Type B pancreatic cell (in vitro differentiated cells): ENCODE results near the gene KLC1. TPM values are rescaled to one million over a fixed set of nuclear protein-coding genes. Genes with fewer than 3 reads are reported as not detected.

Source experiments
- DNase-seq: peaks from one replicate; pipeline ENCODE4 v3.0.0; 2021; ENCODE audit warnings: mixed read lengths; ENCODE audit not compliant: unreplicated experiment; ENCODE audit errors: extremely low spot score
- H3K27ac Mint-ChIP-seq: 2 replicates; pipeline ENCODE4 v1.8.0; 2021; ENCODE audit warnings: mild to moderate bottlenecking, mixed read lengths
- H3K27me3 Mint-ChIP-seq: 2 replicates; pipeline ENCODE4 v1.8.0; 2021; ENCODE audit warnings: mixed read lengths
- H3K36me3 Mint-ChIP-seq: 2 replicates; pipeline ENCODE4 v1.8.0; 2021; ENCODE audit warnings: mixed read lengths
- H3K4me1 Mint-ChIP-seq: one replicate; pipeline ENCODE4 v1.8.0; 2021; ENCODE audit warnings: mixed read lengths; ENCODE audit not compliant: unreplicated experiment
- H3K4me3 Mint-ChIP-seq: 2 replicates; pipeline ENCODE4 v1.8.0; 2021; ENCODE audit warnings: mild to moderate bottlenecking, mixed read lengths
- H3K9me3 Mint-ChIP-seq: 2 replicates; pipeline ENCODE4 v1.8.0; 2021; ENCODE audit warnings: mixed read lengths
- total RNA-seq: library from RNA; stranded (reverse); gene quantifications from 2 replicates; pipeline ENCODE4 v1.2.1, GENCODE V29; 2021; ENCODE audit warnings: low replicate concordance
- TF ChIP-seq, protein P1 (sequence below): fragments of 200-600 bp; sonication (generic); conservative IDR thresholded peaks from 2 replicates; pipeline ENCODE4 v1.5.0; 2021; ENCODE audit warnings: antibody characterized with exemption, mild to moderate bottlenecking

The KLC1 gene
- total RNA-seq, 1 donor from 2014 or later = 145 TPM

DNA sequence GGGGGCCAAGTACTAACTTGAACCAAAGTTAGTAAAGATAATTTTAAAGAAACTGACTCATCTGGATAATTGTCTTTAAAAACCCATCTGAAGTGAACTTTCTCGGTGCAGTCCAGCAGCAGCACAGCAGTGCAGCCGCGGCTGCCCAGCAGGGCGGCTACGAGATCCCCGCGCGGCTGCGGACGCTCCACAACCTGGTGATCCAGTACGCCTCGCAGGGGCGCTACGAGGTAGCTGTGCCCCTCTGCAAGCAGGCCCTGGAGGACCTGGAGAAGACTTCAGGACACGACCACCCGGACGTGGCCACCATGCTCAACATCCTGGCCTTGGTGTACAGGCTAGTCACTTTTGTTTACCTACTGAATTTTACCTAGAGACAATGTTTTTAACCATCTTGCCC, 33.6 kb downstream of the KLC1 start:
- TF ChIP-seq, protein P1, sequence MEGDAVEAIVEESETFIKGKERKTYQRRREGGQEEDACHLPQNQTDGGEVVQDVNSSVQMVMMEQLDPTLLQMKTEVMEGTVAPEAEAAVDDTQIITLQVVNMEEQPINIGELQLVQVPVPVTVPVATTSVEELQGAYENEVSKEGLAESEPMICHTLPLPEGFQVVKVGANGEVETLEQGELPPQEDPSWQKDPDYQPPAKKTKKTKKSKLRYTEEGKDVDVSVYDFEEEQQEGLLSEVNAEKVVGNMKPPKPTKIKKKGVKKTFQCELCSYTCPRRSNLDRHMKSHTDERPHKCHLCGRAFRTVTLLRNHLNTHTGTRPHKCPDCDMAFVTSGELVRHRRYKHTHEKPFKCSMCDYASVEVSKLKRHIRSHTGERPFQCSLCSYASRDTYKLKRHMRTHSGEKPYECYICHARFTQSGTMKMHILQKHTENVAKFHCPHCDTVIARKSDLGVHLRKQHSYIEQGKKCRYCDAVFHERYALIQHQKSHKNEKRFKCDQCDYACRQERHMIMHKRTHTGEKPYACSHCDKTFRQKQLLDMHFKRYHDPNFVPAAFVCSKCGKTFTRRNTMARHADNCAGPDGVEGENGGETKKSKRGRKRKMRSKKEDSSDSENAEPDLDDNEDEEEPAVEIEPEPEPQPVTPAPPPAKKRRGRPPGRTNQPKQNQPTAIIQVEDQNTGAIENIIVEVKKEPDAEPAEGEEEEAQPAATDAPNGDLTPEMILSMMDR = no peak
- Mint-ChIP-seq H3K4me1 (no peaks in the 10 kb centered on the region), H3K36me3 (peaks cover 20% of the 10 kb centered on the region), H3K9me3 (no peaks in the 10 kb centered on the region), H3K4me3 (no peak overlapping the region), H3K27me3 (no peaks in the 10 kb centered on the region), H3K27ac (no peak overlapping the region)
- DNase-seq = no peak

GRCh38 chr14:103663506-103663905, 34.5 kb downstream of the KLC1 start:
- H3K36me3 Mint-ChIP-seq = peaks cover 23% of the 10 kb centered on the region
- TF ChIP-seq, protein P1 = no peak
- no peak overlapping the region for H3K27ac Mint-ChIP-seq
- H3K27me3 Mint-ChIP-seq = no peaks in the 10 kb centered on the region
- H3K9me3 Mint-ChIP-seq = no peaks in the 10 kb centered on the region
- no peaks in the 10 kb centered on the region for H3K4me1 Mint-ChIP-seq
- DNase-seq = no peak
- no peak overlapping the region for H3K4me3 Mint-ChIP-seq

DNA sequence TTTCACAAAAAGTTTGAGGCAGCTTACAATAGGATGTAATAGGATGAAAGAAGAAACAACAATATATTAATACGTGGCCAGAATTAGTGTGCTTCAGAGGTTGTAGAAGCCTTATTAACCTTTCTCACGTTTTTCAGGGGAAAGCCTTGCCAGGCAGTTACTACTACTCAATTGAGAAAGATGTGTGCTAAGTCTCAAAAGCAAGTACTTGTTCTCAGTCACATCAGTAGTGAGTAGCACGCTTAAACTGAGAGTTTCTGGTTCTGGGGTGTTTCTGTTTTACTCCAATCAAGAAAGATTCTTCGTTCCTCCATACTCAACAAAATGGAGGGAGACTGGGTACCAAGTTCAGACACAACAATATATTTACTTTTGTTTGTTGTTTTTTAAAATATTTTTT, 38.7 kb downstream of the KLC1 start:
- DNase-seq = no peak
- no peaks in the 10 kb centered on the region for H3K9me3 Mint-ChIP-seq
- H3K4me3 Mint-ChIP-seq = no peak overlapping the region
- TF ChIP-seq, protein P1 = no peak
- peaks cover 27% of the 10 kb centered on the region for H3K36me3 Mint-ChIP-seq
- no peak overlapping the region for H3K27ac Mint-ChIP-seq
- H3K4me1 Mint-ChIP-seq = no peaks in the 10 kb centered on the region
- H3K27me3 Mint-ChIP-seq = no peaks in the 10 kb centered on the region

DNA sequence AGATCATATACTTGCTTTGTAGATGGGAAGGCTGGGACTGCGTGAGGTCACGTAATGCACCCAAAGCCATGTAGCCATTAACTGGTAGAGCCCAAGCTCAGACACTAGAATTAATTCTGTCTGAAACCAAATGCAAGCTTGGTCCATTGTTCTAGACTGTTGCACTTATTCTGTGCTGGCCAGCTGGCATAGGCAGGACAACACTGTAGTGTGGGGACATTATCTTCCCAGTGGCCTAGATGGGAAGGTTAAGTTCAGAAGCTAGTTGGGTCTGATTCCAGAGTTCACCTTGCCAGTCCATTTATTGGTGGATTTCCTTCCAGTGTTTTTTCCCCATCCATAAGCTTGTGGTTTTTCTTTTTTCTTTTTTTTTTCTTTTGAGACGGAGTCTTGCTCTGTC, 39.1 kb downstream of the KLC1 start:
- Mint-ChIP-seq H3K27me3 (no peaks in the 10 kb centered on the region), H3K9me3 (no peaks in the 10 kb centered on the region), H3K27ac (no peak overlapping the region), H3K4me3 (no peak overlapping the region), H3K36me3 (peaks cover 30% of the 10 kb centered on the region), H3K4me1 (no peaks in the 10 kb centered on the region)
- TF ChIP-seq, protein P1 = no peak
- DNase-seq = no peak

GRCh38 chr14:103669370-103669769, 40.4 kb downstream of the KLC1 start:
- Mint-ChIP-seq H3K27me3 (no peaks in the 10 kb centered on the region), H3K27ac (no peak overlapping the region), H3K4me1 (no peaks in the 10 kb centered on the region), H3K36me3 (peaks cover 31% of the 10 kb centered on the region), H3K9me3 (no peaks in the 10 kb centered on the region), H3K4me3 (no peak overlapping the region)
- TF ChIP-seq, protein P1 = no peak
- DNase-seq = no peak

GRCh38 chr14:103671911-103672310, 42.9 kb downstream of the KLC1 start:
- no peak for DNase-seq
- Mint-ChIP-seq H3K27me3 (no peaks in the 10 kb centered on the region), H3K36me3 (peaks cover 39% of the 10 kb centered on the region), H3K4me3 (no peak overlapping the region), H3K9me3 (no peaks in the 10 kb centered on the region), H3K27ac (no peak overlapping the region), H3K4me1 (no peaks in the 10 kb centered on the region)
- TF ChIP-seq, protein P1 = no peak
